Natural killer cell (primary cell): ENCODE measurements around the gene TRIM56. TPM values are rescaled to one million over a fixed set of nuclear protein-coding genes. Genes with fewer than 3 reads are reported as not detected.
"Not testable (repeated sequence)": the region's sequence is repeated elsewhere in the genome, so short reads cannot be mapped to it uniquely, and the experiment has no call there.

ENCODE experiments used
- ATAC-seq, 3 donors: fragments of 150-1000 bp in 2 of 3; fragments of 200-7000 bp in 1 of 3; cut with Tn5 transposase; 1 replicate in 1 of 3; 2 replicates in 2 of 3; pipeline ENCODE4 v1.10.0; 2021; ENCODE audit warnings: mild to moderate bottlenecking in 2 of 3, moderate library complexity in 2 of 3
- DNase-seq, 2 donors: peaks; one replicate each; pipeline versions ENCODE4 v3.0.0 to v3.0.0-alpha.2; 2013 to 2021; ENCODE audit warnings: mixed read lengths in 1 of 2
- H3K27ac ChIP-seq: one replicate; pipeline ENCODE4 v1.5.1; 2013; ENCODE audit warnings: mild to moderate bottlenecking, low read length
- H3K27me3 ChIP-seq: one replicate; pipeline ENCODE4 v1.6.1; 2013; ENCODE audit warnings: low read length; ENCODE audit not compliant: control insufficient read depth, insufficient read depth
- H3K36me3 ChIP-seq: one replicate; pipeline ENCODE4 v1.6.1; 2013; ENCODE audit warnings: low read length; ENCODE audit not compliant: control insufficient read depth, insufficient read depth
- H3K4me1 ChIP-seq: one replicate; pipeline ENCODE4 v1.6.1; 2013; ENCODE audit warnings: low read length; ENCODE audit not compliant: control insufficient read depth, insufficient read depth
- H3K4me3 ChIP-seq: one replicate; pipeline ENCODE4 v1.5.1; 2013; ENCODE audit warnings: low read length
- H3K9me3 ChIP-seq: one replicate; pipeline ENCODE4 v1.6.1; 2013; ENCODE audit warnings: low read length; ENCODE audit not compliant: control insufficient read depth, insufficient read depth
- H3K27ac Mint-ChIP-seq, 2 donors: one replicate each; pipeline ENCODE4 v1.8.0; 2022; ENCODE audit warnings: mild to moderate bottlenecking in 2 of 2, mixed read lengths in 2 of 2, moderate library complexity in 1 of 2
- H3K27me3 Mint-ChIP-seq, 2 donors: one replicate each; pipeline ENCODE4 v1.8.0; 2022; ENCODE audit warnings: low read depth in 2 of 2, mixed read lengths in 2 of 2
- H3K36me3 Mint-ChIP-seq: one replicate; pipeline ENCODE4 v1.8.0; 2022; ENCODE audit warnings: mixed read lengths
- H3K4me1 Mint-ChIP-seq, 2 donors: one replicate each; pipeline ENCODE4 v1.8.0; 2022; ENCODE audit warnings: mixed read lengths in 2 of 2
- H3K4me3 Mint-ChIP-seq: one replicate; pipeline ENCODE4 v1.8.0; 2022; ENCODE audit warnings: mild to moderate bottlenecking, moderate library complexity, mixed read lengths
- H3K9me3 Mint-ChIP-seq, 2 donors: one replicate each; pipeline ENCODE4 v1.8.0; 2022; ENCODE audit warnings: mixed read lengths in 2 of 2
- CTCF ChIP-seq: fragments of 200-600 bp; IDR thresholded peaks from one replicate; pipeline ENCODE4 v1.8.0; 2022; ENCODE audit warnings: antibody characterized with exemption
- WGBS: methylation state at CpG from one replicate; pipeline ENCODE4 v1.1.7; 2013; ENCODE audit warnings: missing lambda C conversion rate; ENCODE audit not compliant: insufficient coverage; 5-methylcytosine and 5-hydroxymethylcytosine counted together
- intact Hi-C: fragments of 100-400 bp; cut with micrococcal nuclease; formaldehyde crosslinking; loops from one replicate; pipeline ENCODE4 v1.14.2; 2022
- total RNA-seq, 4 donors: library from RNA; stranded (reverse); fragments of 120-200 nt in 1 of 4; gene quantifications; one replicate each; pipeline versions ENCODE4 v1.2.3 to v1.2.4, GENCODE V29; 2013 to 2022

TRIM56 gene
- total RNA-seq, 3 donors from 2014 or later (not counting 1 experiment from before 2014, with no cell fraction given): 53.6 to 75.8 (median 63.9) TPM

GRCh38 chr7:101075646-101076045, 9.6 kb upstream of the TRIM56 start:
- no peak for TF ChIP-seq CTCF
- intact Hi-C loops: loop anchor here (2.0 to 5.0 kb wide), 2 partner anchors 93 to 178 kb away; partner anchors contain the start of gene ACHE
- Histone ChIP-seq H3K4me3 (no peak overlapping the region), H3K27ac (no peak overlapping the region), H3K27me3 (no peaks in the 10 kb centered on the region), H3K9me3 (no peaks in the 10 kb centered on the region), H3K36me3 (no peaks in the 10 kb centered on the region), H3K4me1 (peaks cover 7% of the 10 kb centered on the region)
- WGBS: 69% methylated on average over 3 of the region's 3 CpGs
- DNase-seq: no peak
- H3K27me3 Mint-ChIP-seq: peaks cover 0 to 13% of the 10 kb centered on the region in 2 donors
- H3K36me3 Mint-ChIP-seq: no peaks in the 10 kb centered on the region
- H3K4me1 Mint-ChIP-seq: peaks cover 6 to 8% of the 10 kb centered on the region in 2 donors
- no peak overlapping the region for H3K4me3 Mint-ChIP-seq
- no peaks in the 10 kb centered on the region for H3K9me3 Mint-ChIP-seq
- ATAC-seq: no peak
- no peak overlapping the region for H3K27ac Mint-ChIP-seq

GRCh38 chr7:101076183-101076582, 9.1 kb upstream of the TRIM56 start:
- peaks cover 0 to 13% of the 10 kb centered on the region in 2 donors for H3K27me3 Mint-ChIP-seq
- 88% methylated on average over 8 of the region's 8 CpGs for WGBS

GRCh38 chr7:101077303-101078086, 7.8 kb upstream of the TRIM56 start:
- H3K4me3 ChIP-seq: no peak overlapping the region
- intact Hi-C loops: loop anchor here (2.0 to 5.0 kb wide), 2 partner anchors 91 to 180 kb away; partner anchors contain the start of gene ACHE
- ATAC-seq (peak; percentile 92 to 100 (median 99)), DNase-seq (peak; percentile 69 to 90)
- peak; percentile 87 for TF ChIP-seq CTCF
- Mint-ChIP-seq H3K36me3 (no peaks in the 10 kb centered on the region), H3K4me1 (peaks cover 6 to 8% of the 10 kb centered on the region in 2 donors), H3K27me3 (peaks cover 0 to 13% of the 10 kb centered on the region in 2 donors), H3K27ac (no peak overlapping the region), H3K4me3 (no peak overlapping the region), H3K9me3 (no peaks in the 10 kb centered on the region)
- no peaks in the 10 kb centered on the region for H3K27me3 ChIP-seq
- H3K36me3 ChIP-seq: no peaks in the 10 kb centered on the region
- WGBS: 18% methylated on average over 13 of the region's 13 CpGs
- no peak overlapping the region for H3K27ac ChIP-seq
- peaks cover 7% of the 10 kb centered on the region for H3K4me1 ChIP-seq
- H3K9me3 ChIP-seq: no peaks in the 10 kb centered on the region

More at GRCh38 chr7:101076183-101076582, 9.1 kb upstream of the TRIM56 start:
- intact Hi-C loops: loop anchor here (2.0 to 5.0 kb wide), 2 partner anchors 93 to 179 kb away; partner anchors contain the start of gene ACHE
- not testable (repeated sequence) for H3K4me3 ChIP-seq, H3K4me1 Mint-ChIP-seq, H3K27ac ChIP-seq, H3K9me3 Mint-ChIP-seq, H3K36me3 ChIP-seq, DNase-seq, H3K27ac Mint-ChIP-seq, H3K4me1 ChIP-seq, ATAC-seq, H3K9me3 ChIP-seq, H3K27me3 ChIP-seq, H3K36me3 Mint-ChIP-seq, H3K4me3 Mint-ChIP-seq

- intact Hi-C loops: no loop called here
- H3K36me3 ChIP-seq: no peaks in the 10 kb centered on the region
- WGBS: 50% methylated on average over 1 of the region's 1 CpG
- H3K4me3 ChIP-seq: no peak overlapping the region
- DNase-seq: no peak
- H3K27me3 ChIP-seq: no peaks in the 10 kb centered on the region
- H3K9me3 Mint-ChIP-seq: no peaks in the 10 kb centered on the region
- no peaks in the 10 kb centered on the region for H3K36me3 Mint-ChIP-seq
- H3K4me1 Mint-ChIP-seq: peaks cover 14 to 26% of the 10 kb centered on the region in 2 donors
- no peaks in the 10 kb centered on the region for H3K9me3 ChIP-seq
- TF ChIP-seq CTCF: no peak
- peaks cover 21% of the 10 kb centered on the region for H3K4me1 ChIP-seq
- H3K27ac ChIP-seq: no peak overlapping the region
- H3K27ac Mint-ChIP-seq: no peak overlapping the region
- peaks cover 0 to 3% of the 10 kb centered on the region in 2 donors for H3K27me3 Mint-ChIP-seq
- no peak for ATAC-seq
- H3K4me3 Mint-ChIP-seq: no peak overlapping the region
Measured at GRCh38 chr7:101081432-101081831, 3.8 kb upstream of the TRIM56 start.
